HL-60/S4 (cell line): Measurements from ENCODE around the gene UCKL1.

Source experiments
- in situ Hi-C: fragments of 300-500 bp; cut with MboI; formaldehyde crosslinking; loops from 2 replicates; pipeline ENCODE4 v1.14.3; 2022; ENCODE audit warnings: low sequenced_read_pairs

UCKL1 gene

DNA sequence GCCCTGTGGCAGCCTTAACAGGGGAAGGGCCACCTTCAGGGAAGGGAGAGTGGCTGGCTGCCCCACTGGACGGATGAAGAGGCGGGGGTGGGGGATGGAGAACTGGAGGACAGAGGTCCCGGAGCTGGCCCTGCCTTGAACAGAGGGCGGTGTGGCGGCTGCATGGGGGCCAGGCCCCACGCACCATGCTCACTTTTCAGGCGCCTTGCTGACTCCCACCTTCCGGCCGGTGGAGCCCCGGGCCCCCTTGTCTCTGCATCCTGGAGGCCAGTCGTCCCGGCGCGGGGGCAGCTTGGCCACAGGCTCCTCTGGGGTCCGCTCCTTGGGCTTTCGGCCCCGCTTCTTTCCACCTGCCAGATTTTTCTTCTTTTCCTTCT lies 3.5 kb upstream of the UCKL1 start:
- in situ Hi-C loops, result no loop called here

DNA sequence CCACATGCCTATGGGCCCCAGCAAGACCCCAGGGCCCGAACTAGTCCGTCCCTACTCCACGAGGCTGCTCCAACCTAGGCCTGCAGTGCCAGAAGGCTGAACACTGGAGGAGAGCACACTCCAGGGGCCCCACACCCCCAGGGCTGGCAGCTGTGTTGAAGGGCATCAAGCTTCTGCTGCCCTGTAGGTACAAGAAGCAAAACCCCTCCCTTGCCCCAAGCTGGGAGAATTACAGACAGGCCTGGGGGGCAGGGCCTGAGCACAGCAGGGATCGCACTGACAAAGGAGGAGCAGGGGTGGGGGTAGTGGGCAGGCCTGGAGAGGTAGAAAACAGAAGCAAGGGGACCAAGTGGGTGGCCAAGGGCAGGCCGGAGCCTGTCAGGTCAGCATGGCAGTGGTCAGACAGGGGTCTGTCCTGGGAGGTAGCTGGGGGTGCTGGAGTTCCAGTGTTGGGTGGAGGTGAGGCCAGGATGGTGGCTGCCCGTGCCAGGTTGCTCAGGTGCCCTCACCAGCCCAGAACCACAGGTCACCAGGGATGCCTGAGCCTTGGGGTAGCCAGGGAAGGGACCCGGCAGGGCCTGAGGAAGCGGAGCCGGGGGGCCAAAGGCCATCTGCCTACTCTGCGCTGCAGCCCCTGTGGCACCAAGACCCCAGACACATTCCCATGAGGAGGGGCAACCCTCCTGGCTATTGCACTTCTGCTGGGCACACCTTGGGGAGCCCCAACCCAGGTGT lies 2.9 kb upstream of the UCKL1 start:
- in situ Hi-C loops, result no loop called here

DNA sequence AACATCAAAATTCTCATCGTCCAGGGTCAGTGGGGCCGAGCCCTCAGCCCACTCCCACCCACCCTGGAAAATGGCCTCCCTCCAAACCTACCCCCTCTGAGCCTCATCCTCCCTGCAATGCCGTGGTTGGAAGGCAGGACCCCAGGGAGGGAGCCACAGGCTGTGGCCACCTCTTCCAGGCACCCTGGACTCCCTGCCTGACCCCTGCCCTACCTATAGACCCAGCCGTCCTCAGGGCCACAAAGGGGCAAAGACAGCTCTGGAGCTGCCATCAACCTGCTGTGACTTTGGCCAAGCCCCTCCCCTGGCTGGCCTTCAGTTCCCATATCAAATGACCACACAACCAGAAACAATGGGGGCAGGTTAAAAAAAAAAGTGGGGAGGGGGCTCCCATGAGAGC lies 2.3 kb upstream of the UCKL1 start:
- in situ Hi-C loops, result no loop called here

DNA sequence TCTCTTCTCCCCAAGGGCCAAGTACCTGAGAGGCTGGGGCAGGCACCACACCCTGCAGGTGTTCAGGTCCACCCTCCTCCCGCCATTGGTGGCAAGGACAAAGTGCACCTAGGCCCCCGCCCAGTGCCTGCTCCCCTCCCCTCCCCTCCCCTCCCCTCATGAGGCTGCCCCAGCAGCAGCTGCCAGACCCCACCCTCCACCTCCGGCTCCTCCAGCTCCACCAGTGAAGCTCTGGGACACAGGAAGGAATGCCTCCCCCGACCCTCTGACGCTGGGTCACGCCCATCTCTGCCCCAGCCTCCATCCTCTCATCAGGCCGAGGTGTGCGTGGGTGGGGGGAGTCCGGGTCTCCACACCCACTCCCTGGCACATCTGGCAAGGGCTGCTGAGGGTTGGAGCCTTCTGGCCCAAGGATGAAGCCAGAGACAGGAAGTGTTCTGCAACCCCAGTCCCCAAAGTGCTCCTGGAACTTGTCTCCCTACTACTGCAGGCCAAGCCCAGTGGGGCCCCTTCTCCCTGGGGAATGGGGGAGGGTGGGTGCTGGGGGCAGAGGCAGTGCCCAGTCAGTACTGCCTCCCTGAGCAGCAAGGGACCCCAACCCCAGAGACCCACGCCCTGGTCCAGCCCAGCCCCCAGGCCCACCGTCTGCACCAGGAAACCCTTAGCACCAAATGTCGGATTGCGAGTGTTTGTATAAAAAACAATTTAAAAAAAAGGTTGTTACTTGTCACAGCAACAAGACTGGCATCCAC lies 1.6 kb upstream of the UCKL1 start:
- in situ Hi-C loops, result no loop called here

DNA sequence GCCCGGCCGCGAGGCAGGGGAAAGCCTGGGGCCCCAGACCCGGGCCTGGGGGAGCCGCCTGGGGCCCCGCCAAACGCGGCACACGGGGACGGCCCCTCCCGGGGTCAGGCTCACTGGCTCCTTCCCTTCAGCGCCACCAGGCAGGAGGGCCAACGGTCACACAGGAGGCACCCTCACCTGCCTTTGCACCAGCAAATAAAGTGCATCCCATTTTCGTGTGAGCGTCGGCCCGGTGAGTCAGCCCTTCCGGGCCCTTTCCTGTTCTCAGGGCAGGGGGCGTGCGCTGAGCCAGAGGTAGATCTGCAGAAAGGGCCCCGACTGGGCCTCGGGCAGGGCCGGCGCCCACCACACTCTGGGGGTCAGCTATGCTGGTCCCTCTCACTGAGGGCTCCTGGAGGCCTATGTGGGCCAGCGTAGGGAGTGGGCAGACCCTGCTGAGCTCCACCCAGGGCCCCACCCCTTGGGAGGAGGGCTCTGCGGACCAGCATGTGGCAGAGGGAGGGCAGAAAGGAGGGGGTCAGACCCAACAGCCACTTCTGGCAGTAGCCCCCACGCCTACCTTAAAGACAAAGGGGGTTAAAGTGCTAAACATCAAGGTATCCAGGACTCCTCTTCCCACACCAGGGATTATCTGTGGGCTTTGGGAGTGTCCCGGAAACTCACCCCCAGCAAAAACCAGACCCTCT lies 931 bp upstream of the UCKL1 start:
- in situ Hi-C loops, result no loop called here

DNA sequence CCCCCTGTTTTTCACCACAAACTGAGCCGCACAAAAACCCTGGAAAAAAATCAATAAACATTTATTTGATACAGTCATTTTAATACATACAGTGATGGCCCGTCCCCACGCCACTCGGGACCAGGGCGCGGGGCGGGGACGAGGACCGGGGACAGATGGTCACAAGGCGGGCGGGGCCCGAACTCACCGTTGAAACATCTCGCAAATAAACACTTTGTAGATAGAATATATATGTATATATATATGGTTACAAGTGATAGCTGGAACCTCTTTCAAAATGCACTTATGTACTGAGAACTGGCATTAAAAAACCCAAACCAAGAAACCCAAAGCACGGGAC lies 418 bp upstream of the UCKL1 start:
- in situ Hi-C loops, result no loop called here

DNA sequence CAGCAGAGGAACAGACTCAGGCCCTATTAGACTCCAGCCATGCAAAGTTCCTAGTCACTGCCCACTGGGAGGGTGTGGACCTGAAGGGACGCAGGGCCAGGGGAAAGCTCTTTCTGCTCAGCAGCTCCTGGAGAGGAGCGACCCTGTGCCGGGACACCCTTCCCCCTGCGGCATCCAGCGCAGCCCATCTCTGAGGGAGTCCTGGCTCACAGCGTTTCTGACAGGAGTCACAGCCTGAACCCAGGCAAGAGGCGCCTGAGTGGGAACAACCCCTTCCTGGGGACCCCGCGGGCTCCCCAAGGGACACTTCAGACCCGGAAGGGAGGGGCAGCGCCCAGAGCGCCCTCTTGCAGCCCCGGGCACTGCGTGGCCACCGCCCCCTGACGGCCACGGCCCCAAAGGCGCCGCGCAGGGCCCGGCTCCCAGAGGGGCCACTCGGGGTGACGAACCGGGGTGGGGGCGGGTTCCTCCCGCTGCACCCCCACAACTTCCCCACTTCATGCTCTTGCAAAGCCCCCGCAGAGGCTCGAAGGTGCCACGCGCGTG lies 862 bp downstream of the UCKL1 start:
- in situ Hi-C loops, result no loop called here

DNA sequence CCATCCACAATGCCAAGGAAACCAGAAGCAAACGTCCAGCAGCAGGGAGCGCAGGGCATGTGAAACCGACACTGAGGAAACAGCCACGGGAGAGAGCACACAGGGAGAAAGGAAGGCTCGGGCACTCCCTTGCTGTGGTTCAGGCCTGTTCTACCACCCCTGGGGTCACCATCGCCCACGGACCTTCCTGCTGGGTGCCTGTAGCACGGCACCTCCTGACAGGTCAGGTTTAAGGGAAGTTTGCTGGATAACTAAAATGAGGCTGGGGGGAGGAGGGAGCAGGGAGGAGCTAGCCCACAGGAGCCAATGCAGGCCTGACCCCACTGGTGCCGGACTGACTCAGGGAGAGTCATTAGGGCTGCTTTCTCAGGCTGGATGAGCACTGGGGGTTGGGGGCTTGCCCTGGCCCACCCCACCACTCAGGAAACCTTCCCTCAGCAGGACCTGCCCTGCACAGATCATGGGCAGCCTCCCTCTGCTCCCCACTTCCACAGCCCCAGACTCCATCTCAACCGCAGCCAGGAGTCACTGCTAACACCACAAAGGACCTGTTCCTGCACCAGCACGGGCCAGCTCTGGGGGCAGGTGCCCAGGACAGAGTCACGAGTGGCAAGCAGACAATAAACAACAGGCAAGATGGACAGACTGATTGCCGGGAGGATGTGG lies 2.3 kb downstream of the UCKL1 start:
- in situ Hi-C loops, result no loop called here

DNA sequence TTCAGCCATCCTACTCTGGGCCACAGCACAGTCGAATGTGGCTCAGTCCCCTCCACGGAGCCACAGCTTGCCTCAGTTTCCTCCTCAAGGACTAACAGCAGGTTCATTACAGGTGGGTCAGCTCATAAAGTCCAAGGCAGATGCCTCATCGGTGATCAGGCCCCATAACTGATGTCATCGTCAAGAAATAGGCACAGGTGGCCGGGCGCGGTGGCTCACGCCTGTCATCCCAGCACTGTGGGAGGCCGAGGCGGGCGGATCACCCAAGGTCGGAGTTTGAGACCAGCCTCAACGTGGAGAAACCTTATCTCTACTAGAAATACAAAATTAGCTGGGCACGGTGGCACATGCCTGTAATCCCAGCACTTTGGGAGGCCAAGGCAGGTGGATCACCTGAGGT lies 3.4 kb downstream of the UCKL1 start:
- in situ Hi-C loops, result no loop called here

DNA sequence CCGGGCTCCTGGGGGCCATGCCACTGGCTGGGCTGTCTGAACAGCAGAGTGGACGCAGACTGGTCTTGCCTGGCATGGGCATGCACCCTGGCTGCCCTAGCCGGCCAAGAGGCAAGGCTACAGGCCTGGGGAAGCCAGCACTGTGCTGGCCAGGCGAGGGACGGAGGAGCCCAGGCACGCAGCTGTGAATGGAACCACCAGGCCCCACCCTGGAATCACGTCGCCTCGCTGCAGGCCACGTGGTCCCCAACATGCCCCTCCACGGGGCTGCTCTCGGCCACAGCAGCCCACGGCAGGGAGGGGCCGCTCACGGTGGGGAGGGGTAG lies 4.0 kb downstream of the UCKL1 start:
- in situ Hi-C loops, result no loop called here

DNA sequence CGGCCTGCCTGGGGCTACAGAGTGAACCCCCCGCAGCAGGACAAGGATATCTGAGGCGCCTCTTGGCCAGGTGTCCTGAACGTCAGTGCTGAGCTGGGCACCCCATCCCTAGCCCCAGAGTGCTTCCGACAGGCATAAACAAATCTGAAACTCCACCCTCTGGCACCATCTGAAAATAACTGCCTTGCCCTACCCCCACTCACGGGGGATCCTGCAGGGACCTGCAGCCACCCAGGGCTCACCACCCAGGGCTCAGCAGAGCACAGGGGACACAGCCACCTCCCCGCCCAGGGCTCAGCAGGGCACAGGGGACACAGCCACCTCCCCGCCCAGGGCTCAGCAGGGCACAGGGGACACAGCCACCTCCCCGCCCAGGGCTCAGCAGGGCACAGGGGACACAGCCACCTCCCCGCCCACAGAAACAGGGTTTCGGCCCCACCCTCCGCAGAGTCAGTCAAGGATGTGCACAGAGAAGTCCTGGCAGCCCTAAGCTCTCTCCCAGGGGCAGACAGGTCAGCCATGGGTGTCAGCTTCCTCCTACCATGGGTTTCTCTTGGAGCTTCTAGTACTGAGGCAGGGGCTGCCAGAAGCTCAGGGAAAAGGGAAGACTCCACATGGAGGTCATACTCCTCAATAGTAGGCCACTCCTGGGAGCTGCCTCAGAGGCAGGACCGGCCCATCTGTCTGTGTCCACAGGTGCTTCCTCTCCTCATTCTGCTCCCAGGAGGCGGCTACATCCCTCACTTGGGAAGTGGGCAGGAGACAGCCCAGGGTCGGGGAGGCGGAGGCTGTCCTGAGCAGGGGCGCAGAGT lies 4.6 kb downstream of the UCKL1 start:
- in situ Hi-C loops, result no loop called here

DNA sequence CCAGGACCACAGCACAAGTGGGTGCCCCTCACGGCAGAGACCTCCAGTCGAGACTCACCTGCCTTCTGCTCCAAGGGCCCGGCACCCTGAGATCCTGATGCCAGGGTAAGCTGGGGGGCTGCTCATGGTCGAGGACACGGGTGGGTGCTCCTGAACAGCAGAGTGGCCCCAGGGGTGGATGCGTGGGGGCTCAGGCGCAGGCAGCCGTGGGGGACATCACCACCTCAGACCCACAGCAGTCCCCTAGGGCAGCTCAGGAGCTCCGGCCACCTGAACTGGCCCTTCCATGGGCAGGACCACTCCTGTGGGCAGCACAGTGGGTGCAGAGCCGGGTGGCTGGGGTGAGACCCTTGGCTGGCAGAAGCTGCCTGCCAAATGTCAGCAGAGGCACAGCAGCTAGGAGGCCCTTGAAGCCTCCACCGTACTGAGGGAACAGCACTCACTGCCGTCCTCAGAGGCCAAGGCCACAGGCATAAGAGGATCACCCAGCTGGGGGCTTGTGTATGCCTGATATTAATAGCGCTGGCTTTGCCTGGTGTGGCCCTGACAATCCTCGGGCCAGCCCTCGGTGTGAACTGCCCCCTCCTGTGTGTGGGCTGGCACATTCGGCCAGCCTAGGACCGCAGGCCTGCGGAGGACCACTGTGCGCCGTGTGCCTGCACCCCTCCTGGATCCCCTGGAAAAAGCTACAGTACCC lies 5.4 kb downstream of the UCKL1 start:
- in situ Hi-C loops, result no loop called here

DNA sequence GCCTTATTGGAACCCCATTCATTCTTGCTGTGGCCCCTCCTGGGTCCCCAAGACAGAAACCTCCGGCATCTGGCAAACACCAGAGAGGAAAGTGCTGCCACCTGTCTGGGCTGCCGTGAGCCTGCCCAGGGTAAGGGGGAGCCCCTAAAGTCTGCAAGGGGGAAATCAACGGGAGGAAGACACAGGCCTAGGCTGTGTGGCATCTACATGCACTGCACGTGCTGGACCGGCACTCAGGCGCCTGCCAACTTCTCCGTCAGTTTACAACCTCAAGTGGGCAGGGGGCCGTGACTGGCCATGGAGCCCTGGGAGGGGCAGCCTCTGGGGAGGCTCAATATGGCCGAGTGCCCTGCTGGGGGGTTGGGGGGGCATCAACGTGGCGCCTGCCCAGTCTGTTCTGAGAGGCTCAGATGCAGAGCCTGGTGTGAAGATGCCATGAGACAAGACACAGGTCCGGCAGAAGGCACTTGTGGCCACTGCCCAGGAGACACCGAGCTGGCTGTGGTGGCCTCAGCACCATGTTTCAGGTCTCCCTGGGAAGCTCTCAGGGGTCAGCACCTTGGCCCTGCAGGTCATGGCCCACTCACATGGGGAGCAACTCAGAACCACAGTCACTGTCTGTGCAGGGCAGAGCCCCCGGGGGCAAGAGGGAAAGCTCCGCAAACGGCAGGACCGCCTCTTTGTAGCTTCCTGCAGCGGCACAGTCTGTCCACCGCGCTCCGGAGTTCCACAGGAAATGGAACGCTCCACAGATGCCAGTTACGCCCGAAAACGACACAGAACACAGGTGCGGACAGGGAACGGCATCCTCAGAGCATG lies 8.4 kb downstream of the UCKL1 start:
- in situ Hi-C loops, result no loop called here

DNA sequence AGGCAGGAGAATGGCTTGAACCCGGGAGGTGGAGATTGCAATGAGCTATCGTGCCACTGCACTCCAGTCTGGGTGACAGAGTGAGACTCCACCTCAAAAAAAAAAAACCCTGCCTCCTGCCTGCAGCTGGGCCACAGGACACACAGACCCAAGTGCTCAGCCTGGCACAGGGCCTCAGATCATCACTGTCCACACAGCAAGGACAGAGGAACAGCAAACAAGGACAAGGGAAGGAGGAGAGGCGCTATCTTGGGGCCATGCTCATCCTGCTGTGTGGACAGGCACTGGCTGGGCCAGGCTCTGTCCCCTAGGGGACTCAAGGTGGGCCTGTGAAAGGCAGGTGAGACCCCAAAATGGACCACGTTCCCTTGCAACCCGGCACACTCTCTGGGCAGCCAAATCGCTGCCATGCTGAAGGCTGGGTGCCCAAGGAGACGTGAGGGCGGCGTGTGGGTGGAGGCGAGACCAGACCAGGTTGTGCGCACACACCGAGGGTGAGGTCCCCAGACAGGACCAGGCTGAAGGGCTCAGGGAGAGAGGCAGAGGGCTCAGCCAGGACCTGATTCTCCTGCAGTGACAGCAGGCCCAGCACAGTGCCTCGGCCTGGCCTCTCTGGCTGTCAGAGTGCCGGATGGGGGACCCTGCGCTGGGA lies 9.1 kb downstream of the UCKL1 start:
- in situ Hi-C loops, result no loop called here

DNA sequence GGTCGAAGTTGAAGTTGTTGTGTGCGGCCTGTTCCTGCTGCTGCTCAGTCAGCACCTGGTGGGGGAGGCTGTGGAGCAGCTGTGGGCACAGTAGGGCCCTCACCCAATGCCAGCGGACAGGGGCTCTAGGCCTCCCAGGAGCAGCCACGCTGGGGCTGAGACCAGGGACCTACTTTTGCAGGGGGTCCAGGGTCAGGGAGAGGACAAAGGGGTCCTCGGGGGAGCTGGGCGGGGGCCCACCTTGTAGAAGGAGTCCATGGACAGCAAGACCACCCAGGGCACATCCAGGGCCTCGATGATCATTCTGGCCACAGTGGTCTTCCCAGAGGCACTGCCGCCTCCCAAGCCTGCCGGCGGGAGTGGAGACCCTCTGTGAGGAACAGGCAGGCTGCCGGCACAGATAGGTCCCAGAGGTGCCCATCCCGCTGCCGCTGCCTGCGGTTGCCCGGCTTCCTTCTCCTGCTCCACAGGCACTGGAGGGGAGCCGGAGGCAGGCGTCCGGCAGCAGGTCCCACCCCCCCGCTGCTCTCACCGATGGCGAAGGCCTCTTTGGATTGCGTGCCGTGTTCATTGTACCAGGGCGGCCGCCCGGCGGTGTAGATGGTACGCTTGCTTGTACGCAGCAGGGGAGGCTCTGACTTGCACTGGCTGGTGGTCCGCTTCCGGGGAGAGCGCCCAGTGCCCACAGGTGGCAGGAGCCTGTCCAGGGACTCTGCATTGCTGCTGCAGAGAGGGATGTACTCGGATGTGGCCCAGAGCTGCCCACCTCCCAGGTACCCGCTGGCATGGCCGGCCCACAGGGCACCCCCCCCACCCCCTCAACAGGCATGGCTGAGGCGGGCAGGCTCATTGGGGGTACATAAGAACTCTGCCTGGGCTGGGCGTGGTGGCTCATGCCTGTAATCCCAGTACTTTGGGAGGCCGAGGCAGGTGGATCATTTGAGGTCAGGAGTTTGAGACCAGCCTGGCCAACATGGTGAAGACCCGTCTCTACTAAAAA lies 10.0 kb downstream of the UCKL1 start:
- in situ Hi-C loops, result no loop called here

DNA sequence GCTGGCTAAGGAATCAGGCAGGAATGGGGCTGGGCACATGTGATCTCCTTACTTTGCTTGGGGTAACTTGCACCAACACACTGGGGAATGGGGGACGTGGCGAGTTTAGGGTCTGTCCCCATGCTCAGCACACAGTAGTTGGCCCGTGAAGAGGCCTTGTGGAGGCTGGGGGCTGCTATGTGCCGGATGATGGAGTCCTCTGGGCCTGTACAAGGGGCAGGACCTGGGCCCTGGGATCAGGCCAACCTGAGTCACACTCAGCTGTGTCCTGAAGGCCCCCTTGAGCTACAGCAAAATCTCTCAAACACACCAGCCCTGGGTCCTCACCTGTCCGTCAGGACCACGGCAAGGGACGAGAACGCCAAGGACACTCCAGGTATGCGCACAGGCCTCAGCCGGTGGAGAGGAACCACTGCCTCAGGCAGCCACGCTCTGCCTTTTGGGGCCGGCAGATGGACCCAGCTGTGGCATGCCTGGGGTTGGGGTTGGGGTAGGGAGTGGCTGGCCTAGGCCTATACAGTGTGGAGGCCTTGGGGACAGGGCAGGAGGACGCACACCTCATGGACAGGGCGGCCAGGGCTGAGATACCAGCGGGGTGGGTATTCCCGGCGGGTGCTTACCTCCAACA lies 11.1 kb downstream of the UCKL1 start:
- in situ Hi-C loops, result no loop called here
